Loucy (cell line): ENCODE measurements around the gene MTMR12.

Experiments
- H2AFZ ChIP-seq: fragments of 200-600 bp; sonication (generic); 2 replicates; pipeline ENCODE4 v1.6.0; 2016; ENCODE audit warnings: antibody characterized with exemption, mild to moderate bottlenecking, low read length, moderate library complexity
- H3F3A ChIP-seq: fragments of 200-600 bp; 2 replicates; pipeline ENCODE4 v1.6.0; 2016; ENCODE audit warnings: antibody characterized with exemption, low read depth, mild to moderate bottlenecking
- H3K27me3 ChIP-seq: fragments of 200-600 bp; sonication (generic); 2 replicates; pipeline ENCODE4 v1.6.1; 2014; ENCODE audit warnings: low read length, mild to moderate bottlenecking; ENCODE audit not compliant: insufficient read depth, poor library complexity, severe bottlenecking
- H3K36me3 ChIP-seq: fragments of 200-600 bp; sonication (generic); 2 replicates; pipeline ENCODE4 v1.6.1; 2016; ENCODE audit warnings: low read length; ENCODE audit not compliant: insufficient read depth
- H3K4me1 ChIP-seq: fragments of 200-600 bp; sonication (generic); 2 replicates; pipeline ENCODE4 v1.5.1; 2014; ENCODE audit warnings: low read length, mild to moderate bottlenecking; ENCODE audit not compliant: insufficient read depth, poor library complexity, severe bottlenecking
- H3K4me2 ChIP-seq: fragments of 200-600 bp; sonication (generic); 2 replicates; pipeline ENCODE4 v1.6.0; 2014; ENCODE audit warnings: antibody characterized with exemption, low read length, low read depth, mild to moderate bottlenecking; ENCODE audit not compliant: poor library complexity, severe bottlenecking
- H3K4me3 ChIP-seq: fragments of 200-600 bp; sonication (generic); 2 replicates; pipeline ENCODE4 v1.5.1; 2014; ENCODE audit warnings: low read length, mild to moderate bottlenecking, mixed read lengths; ENCODE audit not compliant: poor library complexity, severe bottlenecking
- H3K79me2 ChIP-seq: fragments of 200-600 bp; sonication (generic); 2 replicates; pipeline ENCODE4 v1.6.1; 2014; ENCODE audit warnings: low read length; ENCODE audit not compliant: insufficient read depth
- H3K9ac ChIP-seq: fragments of 200-600 bp; sonication (generic); 2 replicates; pipeline ENCODE4 v1.6.0; 2014; ENCODE audit warnings: mild to moderate bottlenecking, low read depth, low read length, moderate library complexity; ENCODE audit not compliant: poor library complexity, severe bottlenecking
- H3K9me2 ChIP-seq: fragments of 200-600 bp; sonication (generic); replicated peaks from 2 replicates; pipeline ENCODE4 v1.6.1; 2016; ENCODE audit warnings: low read depth, low read length, mixed read lengths
- H3K9me3 ChIP-seq: fragments of 200-600 bp; sonication (generic); 2 replicates; pipeline ENCODE4 v1.6.1; 2014; ENCODE audit warnings: mild to moderate bottlenecking, antibody characterized with exemption, low read length, low read depth; ENCODE audit not compliant: insufficient read depth
- H4K20me1 ChIP-seq: fragments of 200-600 bp; sonication (generic); 2 replicates; pipeline ENCODE4 v1.6.0; 2014; ENCODE audit warnings: antibody characterized with exemption, low read length, mild to moderate bottlenecking; ENCODE audit not compliant: insufficient read depth, poor library complexity, severe bottlenecking
- EZH2phosphoT487 ChIP-seq: fragments of 200-600 bp; IDR thresholded peaks from 2 replicates; pipeline ENCODE4 v1.6.1; 2018; ENCODE audit warnings: antibody characterized with exemption, mild to moderate bottlenecking, moderate library complexity, borderline replicate concordance
- TF ChIP-seq, protein P1 (sequence below): fragments of 200-600 bp; sonication (generic); conservative IDR thresholded peaks from 2 replicates; pipeline ENCODE4 v1.5.1; 2014; ENCODE audit warnings: mild to moderate bottlenecking, antibody characterized with exemption, low read length

Gene MTMR12

DNA sequence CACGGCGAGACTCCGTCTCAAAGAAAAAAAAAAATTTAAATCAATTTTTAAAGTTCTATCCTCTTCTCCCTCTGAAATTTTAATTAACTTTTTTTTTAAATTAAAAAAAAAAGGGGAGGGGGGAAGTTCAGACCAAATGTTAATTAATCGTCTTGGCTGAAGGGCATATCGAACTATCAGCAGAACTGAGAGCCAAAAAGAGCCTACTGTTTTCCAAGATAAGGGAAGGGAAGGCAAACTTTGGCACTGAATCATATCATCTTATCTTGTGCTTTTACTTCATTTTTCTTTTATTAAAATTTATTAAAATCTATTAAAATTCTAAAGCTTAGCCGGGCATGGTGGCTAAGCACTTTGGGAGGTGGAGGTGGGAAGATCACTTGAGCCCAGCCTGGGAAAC lies 45.9 kb upstream of the MTMR12 start:
- Histone ChIP-seq H4K20me1 (no peaks in the 10 kb centered on the region), H3K4me3 (no peak overlapping the region), H3K9ac (no peak overlapping the region), H2AFZ (no peak overlapping the region), H3K4me2 (no peak overlapping the region), H3K9me3 (no peaks in the 10 kb centered on the region), H3K79me2 (no peaks in the 10 kb centered on the region), H3F3A (no peaks in the 10 kb centered on the region), H3K9me2 (no peaks in the 10 kb centered on the region), H3K36me3 (peaks cover 79% of the 10 kb centered on the region; the same call in 1 of the 2 replicates), H3K4me1 (no peaks in the 10 kb centered on the region), H3K27me3 (no peaks in the 10 kb centered on the region)
- TF ChIP-seq, protein P1, sequence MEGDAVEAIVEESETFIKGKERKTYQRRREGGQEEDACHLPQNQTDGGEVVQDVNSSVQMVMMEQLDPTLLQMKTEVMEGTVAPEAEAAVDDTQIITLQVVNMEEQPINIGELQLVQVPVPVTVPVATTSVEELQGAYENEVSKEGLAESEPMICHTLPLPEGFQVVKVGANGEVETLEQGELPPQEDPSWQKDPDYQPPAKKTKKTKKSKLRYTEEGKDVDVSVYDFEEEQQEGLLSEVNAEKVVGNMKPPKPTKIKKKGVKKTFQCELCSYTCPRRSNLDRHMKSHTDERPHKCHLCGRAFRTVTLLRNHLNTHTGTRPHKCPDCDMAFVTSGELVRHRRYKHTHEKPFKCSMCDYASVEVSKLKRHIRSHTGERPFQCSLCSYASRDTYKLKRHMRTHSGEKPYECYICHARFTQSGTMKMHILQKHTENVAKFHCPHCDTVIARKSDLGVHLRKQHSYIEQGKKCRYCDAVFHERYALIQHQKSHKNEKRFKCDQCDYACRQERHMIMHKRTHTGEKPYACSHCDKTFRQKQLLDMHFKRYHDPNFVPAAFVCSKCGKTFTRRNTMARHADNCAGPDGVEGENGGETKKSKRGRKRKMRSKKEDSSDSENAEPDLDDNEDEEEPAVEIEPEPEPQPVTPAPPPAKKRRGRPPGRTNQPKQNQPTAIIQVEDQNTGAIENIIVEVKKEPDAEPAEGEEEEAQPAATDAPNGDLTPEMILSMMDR: no peak
- no peak for TF ChIP-seq EZH2phosphoT487

DNA sequence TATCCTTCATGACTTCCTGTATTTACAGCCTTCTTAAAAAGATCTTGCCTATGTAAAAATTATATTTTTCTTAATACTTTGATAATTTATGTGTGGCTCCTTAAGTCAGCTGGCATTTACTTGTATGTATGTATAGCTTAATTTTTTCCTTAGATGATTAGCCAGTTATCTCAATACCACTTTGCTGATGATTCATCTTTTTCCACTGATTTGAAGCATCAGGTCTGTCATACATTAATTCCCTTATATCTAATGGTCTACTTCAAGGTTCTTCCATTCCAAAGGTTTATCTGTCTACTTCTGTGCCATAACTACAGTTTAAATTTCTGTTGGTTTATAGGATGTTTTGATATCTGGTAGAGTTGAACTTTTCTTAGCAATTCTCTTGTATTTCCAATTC lies 44.9 kb upstream of the MTMR12 start:
- no peaks in the 10 kb centered on the region for H3K79me2 ChIP-seq
- no peaks in the 10 kb centered on the region for H3K4me1 ChIP-seq
- H3K4me3 ChIP-seq: no peak overlapping the region
- no peak overlapping the region for H3K4me2 ChIP-seq
- no peaks in the 10 kb centered on the region for H3K9me3 ChIP-seq
- H3K36me3 ChIP-seq: peaks cover 76% of the 10 kb centered on the region; the same call in 1 of the 2 replicates
- TF ChIP-seq, protein P1: no peak
- TF ChIP-seq EZH2phosphoT487: no peak
- H2AFZ ChIP-seq: no peak overlapping the region
- no peaks in the 10 kb centered on the region for H3K27me3 ChIP-seq
- no peaks in the 10 kb centered on the region for H4K20me1 ChIP-seq
- no peak overlapping the region for H3K9ac ChIP-seq
- no peaks in the 10 kb centered on the region for H3K9me2 ChIP-seq
- no peaks in the 10 kb centered on the region for H3F3A ChIP-seq

DNA sequence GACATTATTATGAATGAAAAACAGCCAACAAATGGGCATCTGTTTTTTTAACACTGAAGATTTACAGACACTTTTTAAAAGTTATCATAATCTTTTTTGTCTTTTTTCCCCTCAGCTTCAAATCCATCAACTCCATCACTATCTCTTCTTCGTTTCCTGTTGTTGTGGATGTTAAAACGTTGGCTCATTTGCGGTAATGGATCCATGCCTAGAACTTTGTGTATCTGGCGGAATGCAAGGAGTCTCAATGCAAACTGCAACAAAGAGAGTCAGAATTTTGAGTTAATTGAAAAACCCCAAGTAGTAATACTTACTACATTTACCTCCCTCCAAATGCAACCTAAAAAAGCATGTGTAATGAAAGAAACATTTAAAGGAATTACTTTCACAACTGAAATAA lies 42.9 kb upstream of the MTMR12 start:
- H3K36me3 ChIP-seq: peaks cover 62% of the 10 kb centered on the region; the same call in 1 of the 2 replicates
- H3K4me2 ChIP-seq: no peak overlapping the region
- no peak for TF ChIP-seq EZH2phosphoT487
- TF ChIP-seq, protein P1: no peak

More for the DNA sequence above, 42.9 kb upstream of the MTMR12 start:
- H3K4me1 ChIP-seq: no peaks in the 10 kb centered on the region
- no peak overlapping the region for H2AFZ ChIP-seq
- H3K4me3 ChIP-seq: no peak overlapping the region
- H3K9ac ChIP-seq: no peak overlapping the region
- H3K27me3 ChIP-seq: no peaks in the 10 kb centered on the region
- H3K9me2 ChIP-seq: no peaks in the 10 kb centered on the region
- H3F3A ChIP-seq: no peaks in the 10 kb centered on the region
- H3K79me2 ChIP-seq: no peaks in the 10 kb centered on the region
- no peaks in the 10 kb centered on the region for H3K9me3 ChIP-seq
- no peaks in the 10 kb centered on the region for H4K20me1 ChIP-seq
